K562 (cell line): ENCODE data around the gene RNASE8. TPM values are rescaled to one million over a fixed set of nuclear protein-coding genes. Genes with fewer than 3 reads are reported as not detected.

Experiments
- ATAC-seq: fragments of 200-7000 bp; cut with Tn5 transposase; 3 replicates; pipeline ENCODE4 v1.9.1; 2020; ENCODE audit warnings: moderate library complexity
- BruUV-seq: library from RNA; stranded (reverse); fragments of 400-500 nt; replicated peaks from 2 replicates; lab custom pipeline; 2021; lab: Mats Ljungman, UMichigan
- CTCF ChIA-PET: fragments of 300-600 bp; formaldehyde crosslinking; extraction: SDS; loops from one replicate; lab custom pipeline; 2021; ENCODE audit warnings: low intra/inter-chr PET ratio; lab: Yijun Ruan, JAX
- POLR2A ChIA-PET: fragments of 300-600, 350-650 bp; sonication (Branson Sonifier 250); formaldehyde crosslinking; extraction: SDS; loops from one replicate; lab custom pipeline; 2021; ENCODE audit warnings: antibody characterized with exemption, inconsistent platforms; lab: Yijun Ruan, JAX
- DNase-seq, 4 experiments: peaks; one replicate each; pipeline versions ENCODE4 v3.0.0 to v3.0.0-alpha.2; 2011 to 2018; ENCODE audit warnings: low spot score in 3 of 4, mixed read lengths in 3 of 4; ENCODE audit errors: extremely low read depth in 1 of 4
- FAIRE-seq: peaks from 2 replicates; lab custom pipeline; 2011; peaks lifted over from hg19 to GRCh38; lab: Jason Lieb, UNC
- H2AFZ ChIP-seq: 2 replicates; pipeline ENCODE4 v1.6.0; 2011; ENCODE audit warnings: low read depth, low read length, control low read depth, inconsistent platforms
- H3K27ac ChIP-seq: fragments of 200-600 bp; 3 replicates; pipeline ENCODE4 v1.8.0; 2011; ENCODE audit warnings: low read depth, mild to moderate bottlenecking, control low read depth, inconsistent platforms, low read length, moderate library complexity, mixed read lengths; ENCODE audit errors: extremely low read depth
- H3K27me3 ChIP-seq, 2 experiments: fragments of 300-600 bp in 1 of 2; 2 replicates in 1 of 2; 3 replicates in 1 of 2; pipeline versions ENCODE4 v1.6.0 to v1.8.0; 2011; ENCODE audit warnings: inconsistent platforms in 2 of 2, low read length in 2 of 2, mild to moderate bottlenecking in 1 of 2, mixed read lengths in 1 of 2, moderate library complexity in 1 of 2; ENCODE audit not compliant: control insufficient read depth in 2 of 2, insufficient read depth in 2 of 2
- H3K36me3 ChIP-seq: fragments of 300-600 bp; 3 replicates; pipeline ENCODE4 v1.8.0; 2011; ENCODE audit warnings: mild to moderate bottlenecking, low read length, inconsistent platforms; ENCODE audit not compliant: control insufficient read depth, insufficient read depth
- H3K4me1 ChIP-seq, 2 experiments: fragments of 200-600 bp in 1 of 2; replicated peaks in 1 of 2; 2 replicates in 1 of 2; 3 replicates in 1 of 2; pipeline versions ENCODE4 v1.5.1 to v1.8.0; 2011; ENCODE audit warnings: inconsistent platforms in 2 of 2, low read length in 2 of 2, mild to moderate bottlenecking in 1 of 2, mixed read lengths in 1 of 2, moderate library complexity in 1 of 2; ENCODE audit not compliant: control insufficient read depth in 2 of 2, insufficient read depth in 2 of 2
- H3K4me2 ChIP-seq: 2 replicates; pipeline ENCODE4 v1.6.1; 2011; ENCODE audit warnings: low read length, control low read depth, inconsistent platforms, mixed read lengths; ENCODE audit not compliant: insufficient read depth
- H3K4me3 ChIP-seq: fragments of 200-600 bp; sonication (generic), shearing (Covaris generic); 2 replicates; pipeline ENCODE4 v1.5.1; 2016; ENCODE audit warnings: control low read depth, inconsistent platforms
- H3K79me2 ChIP-seq: fragments of 200-600 bp; 3 replicates; pipeline ENCODE4 v1.8.0; 2011; ENCODE audit warnings: low read length, inconsistent platforms; ENCODE audit not compliant: control insufficient read depth, insufficient read depth
- H3K9ac ChIP-seq, 2 experiments: 2 replicates each; pipeline versions ENCODE4 v1.6.0 to v1.6.1; 2011; ENCODE audit warnings: low read depth in 2 of 2, low read length in 2 of 2, control low read depth in 1 of 2, inconsistent platforms in 1 of 2, mild to moderate bottlenecking in 1 of 2, mixed read lengths in 1 of 2; ENCODE audit not compliant: insufficient read depth in 1 of 2
- H3K9me1 ChIP-seq: one replicate; pipeline ENCODE4 v1.6.0; 2011; ENCODE audit warnings: inconsistent platforms, mild to moderate bottlenecking, low read length, moderate library complexity; ENCODE audit not compliant: control insufficient read depth, insufficient read depth
- H3K9me3 ChIP-seq: replicated peaks from 2 replicates; pipeline ENCODE4 v1.5.1; 2011; ENCODE audit warnings: low read depth, low read length, inconsistent platforms; ENCODE audit not compliant: control insufficient read depth, insufficient read depth
- H4K20me1 ChIP-seq: replicated peaks from 2 replicates; pipeline ENCODE4 v1.6.1; 2011; ENCODE audit warnings: low read length, inconsistent platforms, mixed read lengths; ENCODE audit not compliant: control insufficient read depth, insufficient read depth
- ARID2 ChIP-seq: fragments of 450-650 bp; IDR thresholded peaks from 2 replicates; pipeline ENCODE4 v1.6.1; 2017; ENCODE audit warnings: antibody characterized with exemption, mild to moderate bottlenecking
- MBD2 ChIP-seq: sonication (generic); IDR thresholded peaks from 2 replicates; pipeline ENCODE4 v1.6.1; 2016; ENCODE audit warnings: low read depth, borderline replicate concordance
- NFIX ChIP-seq: fragments of 250-450 bp; sonication (Bioruptor Pico); IDR thresholded peaks from 2 replicates; pipeline ENCODE4 v1.4.0; 2020; ENCODE audit warnings: low read depth, mild to moderate bottlenecking, moderate library complexity
- NFXL1 ChIP-seq: fragments of 450-650 bp; formaldehyde crosslinking; IDR thresholded peaks from 2 replicates; pipeline ENCODE4 v1.4.0; 2021; ENCODE audit warnings: mild to moderate bottlenecking
- POLR2G ChIP-seq: fragments of 200-400 bp; formaldehyde crosslinking; IDR thresholded peaks from 2 replicates; pipeline ENCODE4 v1.6.1; 2017; ENCODE audit warnings: low read depth, mild to moderate bottlenecking, antibody characterized with exemption, low read length, moderate library complexity
- PRDM10 ChIP-seq: fragments of 450-650 bp; IDR thresholded peaks from 2 replicates; pipeline ENCODE4 v1.6.1; 2018; ENCODE audit not compliant: partially characterized antibody
- PTRF ChIP-seq: fragments of 450-650 bp; IDR thresholded peaks from 2 replicates; pipeline ENCODE4 v1.6.1; 2016; ENCODE audit warnings: mild to moderate bottlenecking, missing genetic modification characterization, missing compliant biosample characterization
- RAD21 ChIP-seq, 2 experiments: fragments of 250-450 bp in 1 of 2; fragments of 450-650 bp in 1 of 2; sonication (Bioruptor Pico) in 1 of 2; formaldehyde crosslinking in 1 of 2; IDR thresholded peaks in 1 of 2; conservative IDR thresholded peaks in 1 of 2; 2 replicates each; pipeline versions ENCODE4 v1.4.0 to v1.8.0; 2020 to 2022; ENCODE audit warnings: mild to moderate bottlenecking in 2 of 2, moderate library complexity in 1 of 2
- SMARCA5 ChIP-seq: fragments of 450-650 bp; IDR thresholded peaks from 2 replicates; pipeline ENCODE4 v1.6.1; 2016
- SMC3 ChIP-seq: conservative IDR thresholded peaks from 2 replicates; pipeline ENCODE4 v1.6.1; 2011; ENCODE audit warnings: low read depth, low read length, improper control_type of control experiment; ENCODE audit not compliant: insufficient read depth
- TAL1 ChIP-seq: fragments of 450-650 bp; IDR thresholded peaks from 2 replicates; pipeline ENCODE4 v1.6.1; 2016; ENCODE audit warnings: mild to moderate bottlenecking
- ZBTB2 ChIP-seq: fragments of 450-650 bp; IDR thresholded peaks from 2 replicates; pipeline ENCODE4 v1.6.1; 2016; ENCODE audit warnings: antibody characterized with exemption
- ZNF133 ChIP-seq: fragments of 250-450 bp; sonication (Bioruptor Pico); IDR thresholded peaks from 2 replicates; pipeline ENCODE4 v1.4.0; 2020; ENCODE audit warnings: mild to moderate bottlenecking
- ZNF583 ChIP-seq: fragments of 250-450 bp; sonication (Bioruptor Pico); IDR thresholded peaks from 2 replicates; pipeline ENCODE4 v1.4.0; 2020
- ZNF740 ChIP-seq, 3 experiments: fragments of 200-800 bp in 1 of 3; sonication (Bioruptor generic) in 1 of 3; sonication (generic) in 1 of 3; formaldehyde crosslinking in 1 of 3; IDR thresholded peaks; 2 replicates each; pipeline versions ENCODE4 v1.6.1 to v1.8.0; 2016 to 2022; ENCODE audit warnings: mild to moderate bottlenecking in 2 of 3, missing compliant biosample characterization in 2 of 3, missing genetic modification characterization in 2 of 3, missing genetic modification reagents in 1 of 3
- WGBS: fragments of 100-300 bp; shearing (Covaris generic); methylation state at CpG from one replicate; pipeline ENCODE4 v1.1.6; 2016; ENCODE audit warnings: low coverage, mixed read lengths; ENCODE audit not compliant: insufficient coverage; ENCODE audit errors: missing lambda C conversion rate; 5-methylcytosine and 5-hydroxymethylcytosine counted together
- in situ Hi-C: fragments of 300-500 bp; cut with MboI; formaldehyde crosslinking; loops from 4 replicates; pipeline ENCODE4 v1.15.0; 2018; ENCODE audit warnings: inconsistent platforms, mixed read lengths
- intact Hi-C: fragments of 100-400 bp; cut with micrococcal nuclease; formaldehyde crosslinking; loops from 2 replicates; pipeline ENCODE4 v1.14.2; 2022
- polyA plus RNA-seq, 8 experiments: library from polyadenylated mRNA; depleted of rRNA in 4 of 8; stranded (reverse) in 5 of 8; unstranded in 3 of 8; fragments of >200 nt; fragmentation: Nextera tagmentation in 2 of 8; fragmentation: Illumina TruSeq in 1 of 8; extraction: Ambion mirVana in 2 of 8; extraction: Trizol in 1 of 8; gene quantifications; 2 replicates each; pipeline versions ENCODE4 v1.2.1 to v1.2.3, GENCODE V29; 2011 to 2014; ENCODE audit warnings: inconsistent platforms in 1 of 8, missing spikeins in 1 of 8
- total RNA-seq, 7 experiments: library from RNA; depleted of rRNA in 6 of 7; stranded (reverse); fragments of >200 nt in 6 of 7; fragmentation: Illumina TruSeq in 2 of 7; extraction: Trizol in 2 of 7; gene quantifications; 2 replicates each; pipeline versions ENCODE4 v1.2.1 to v1.2.3, GENCODE V29; 2011 to 2021; ENCODE audit warnings: low replicate concordance in 1 of 7

RNASE8 gene
- total and polyA plus RNA-seq, 9 of the 15 experiments (the other 6 are each of a cell fraction or from before 2014, with no cell fraction given): not detected

- Histone ChIP-seq H4K20me1 (no peaks in the 10 kb centered on the region), H3K4me3 (no peak overlapping the region), H3K4me1 (peaks cover 5 to 25% of the 10 kb centered on the region in 2 experiments; a peak in 4 of 5 replicates), H3K36me3 (no peaks in the 10 kb centered on the region), H2AFZ (peak overlapping the region; percentile 65), H3K4me2 (no peak overlapping the region), H3K9ac (no peak overlapping the region), H3K27ac (no peak overlapping the region), H3K9me1 (no peaks in the 10 kb centered on the region), H3K79me2 (no peaks in the 10 kb centered on the region), H3K27me3 (no peaks in the 10 kb centered on the region), H3K9me3 (no peaks in the 10 kb centered on the region)
- POLR2A ChIA-PET: interaction anchor here (0.6 to 2.6 kb wide), 3 partner anchors 13 to 24 kb away, joined by 3 to 15 read pairs (median 4); no protein-coding TSS in a partner anchor
- BruUV-seq: no TSS peak
- in situ Hi-C loops (no loop called here), intact Hi-C loops (loop anchor here (1.0 to 5.0 kb wide), 3 partner anchors 25 to 342 kb away; no protein-coding TSS in a partner anchor)
- WGBS: 31% methylated on average over 8 of the region's 8 CpGs
- FAIRE-seq (peak; percentile 95), DNase-seq (peak in 2 of 4 experiments; percentile 64 to 73), ATAC-seq (peak; percentile 92)
- CTCF ChIA-PET: interaction anchor here (0.6 to 2.8 kb wide), 6 partner anchors 21 to 431 kb away, joined by 3 to 33 read pairs (median 4); no protein-coding TSS in a partner anchor
- TF ChIP-seq SMC3 (peak; percentile 84), PRDM10 (no peak), NFIX (no peak), SMARCA5 (no peak), ZBTB2 (no peak), POLR2G (no peak), ZNF133 (CRISPR knock-in tag) (no peak), PTRF (no peak), RAD21 (CRISPR knock-in tag; conservative IDR thresholded peaks at IDR 0.05 in 1 of 2, IDR thresholded peaks at IDR 0.05 in 1 of 2) (peak; percentile 81 to 89), MBD2 (no peak), ZNF583 (CRISPR knock-in tag) (no peak), ZNF740 (CRISPR knock-in tag; IDR thresholded peaks at IDR 0.05) (0 out of 2 replicates have a peak, but pooled peaks have one; percentile 34), ZNF740 (tag; IDR thresholded peaks at IDR 0.05) (peak in 1 of 2 experiments; percentile 62; a peak in 1 of 4 replicates), TAL1 (no peak), NFXL1 (CRISPR knock-in tag) (no peak), ARID2 (peak; percentile 68; the same call in 1 of the 2 replicates)
Observed at GRCh38 chr14:21039585-21040369, 17.8 kb upstream of the RNASE8 start.
